Glutamatergic neuron (in vitro differentiated cells): ENCODE results near the gene AP3B2. TPM values are rescaled to one million over a fixed set of nuclear protein-coding genes. Genes with fewer than 3 reads are reported as not detected.

Source experiments
- DNase-seq: peaks from one replicate; pipeline ENCODE4 v3.0.0; 2022
- H3K27ac Mint-ChIP-seq: one replicate; pipeline ENCODE4 v1.8.0; 2020; ENCODE audit warnings: mild to moderate bottlenecking, mixed read lengths, inconsistent platforms; ENCODE audit not compliant: unreplicated experiment
- H3K27me3 Mint-ChIP-seq: one replicate; pipeline ENCODE4 v1.8.0; 2020; ENCODE audit warnings: mild to moderate bottlenecking, moderate library complexity, mixed read lengths, inconsistent platforms; ENCODE audit not compliant: unreplicated experiment
- H3K36me3 Mint-ChIP-seq: one replicate; pipeline ENCODE4 v1.8.0; 2020; ENCODE audit warnings: mild to moderate bottlenecking, mixed read lengths, inconsistent platforms; ENCODE audit not compliant: unreplicated experiment
- H3K4me1 Mint-ChIP-seq: one replicate; pipeline ENCODE4 v1.8.0; 2020; ENCODE audit warnings: mild to moderate bottlenecking, low read depth, mixed read lengths, inconsistent platforms; ENCODE audit not compliant: unreplicated experiment
- H3K4me3 Mint-ChIP-seq: one replicate; pipeline ENCODE4 v1.8.0; 2020; ENCODE audit warnings: mild to moderate bottlenecking, mixed read lengths, inconsistent platforms; ENCODE audit not compliant: unreplicated experiment
- H3K9me3 Mint-ChIP-seq: one replicate; pipeline ENCODE4 v1.8.0; 2020; ENCODE audit warnings: mild to moderate bottlenecking, moderate library complexity, mixed read lengths, inconsistent platforms; ENCODE audit not compliant: unreplicated experiment
- total RNA-seq: library from RNA; stranded (reverse); fragmentation: NEBNext Ultra II Directional; extraction: Animal tissue kit (Norgen Biotek cat#: 25700); gene quantifications from one replicate; pipeline ENCODE4 v1.2.1, GENCODE V29; 2021; ENCODE audit not compliant: unreplicated experiment
- TF ChIP-seq, protein P1 (sequence below): fragments of 200-600 bp; sonication (generic); IDR thresholded peaks from one replicate; pipeline ENCODE4 v1.5.0; 2021; ENCODE audit not compliant: partially characterized antibody, unreplicated experiment

AP3B2 gene
- total RNA-seq, 1 donor from 2014 or later: 218 TPM

DNA sequence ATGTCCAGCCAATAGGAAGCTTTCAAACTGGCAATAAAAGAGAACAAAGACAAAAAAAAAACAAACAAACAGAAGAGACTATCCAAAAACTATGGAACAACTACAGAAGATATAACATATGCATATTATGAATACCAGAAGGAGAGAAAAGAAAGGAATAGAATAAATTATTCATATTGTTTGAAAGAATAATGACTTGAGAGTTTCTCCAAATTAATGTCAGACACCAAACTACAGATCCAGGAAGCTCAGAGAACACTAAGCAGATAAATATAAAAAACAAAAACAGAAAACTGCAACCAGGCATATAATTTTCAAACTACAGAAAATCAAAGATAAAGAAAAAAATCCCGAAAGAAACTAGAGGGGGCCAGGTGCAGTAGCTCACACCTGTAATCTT lies 34.1 kb upstream of the AP3B2 start:
- Mint-ChIP-seq H3K27ac (no peak overlapping the region), H3K9me3 (no peaks in the 10 kb centered on the region), H3K4me1 (no peaks in the 10 kb centered on the region), H3K36me3 (peaks cover 5% of the 10 kb centered on the region), H3K27me3 (no peaks in the 10 kb centered on the region), H3K4me3 (no peak overlapping the region)
- no peak for DNase-seq
- TF ChIP-seq, protein P1, sequence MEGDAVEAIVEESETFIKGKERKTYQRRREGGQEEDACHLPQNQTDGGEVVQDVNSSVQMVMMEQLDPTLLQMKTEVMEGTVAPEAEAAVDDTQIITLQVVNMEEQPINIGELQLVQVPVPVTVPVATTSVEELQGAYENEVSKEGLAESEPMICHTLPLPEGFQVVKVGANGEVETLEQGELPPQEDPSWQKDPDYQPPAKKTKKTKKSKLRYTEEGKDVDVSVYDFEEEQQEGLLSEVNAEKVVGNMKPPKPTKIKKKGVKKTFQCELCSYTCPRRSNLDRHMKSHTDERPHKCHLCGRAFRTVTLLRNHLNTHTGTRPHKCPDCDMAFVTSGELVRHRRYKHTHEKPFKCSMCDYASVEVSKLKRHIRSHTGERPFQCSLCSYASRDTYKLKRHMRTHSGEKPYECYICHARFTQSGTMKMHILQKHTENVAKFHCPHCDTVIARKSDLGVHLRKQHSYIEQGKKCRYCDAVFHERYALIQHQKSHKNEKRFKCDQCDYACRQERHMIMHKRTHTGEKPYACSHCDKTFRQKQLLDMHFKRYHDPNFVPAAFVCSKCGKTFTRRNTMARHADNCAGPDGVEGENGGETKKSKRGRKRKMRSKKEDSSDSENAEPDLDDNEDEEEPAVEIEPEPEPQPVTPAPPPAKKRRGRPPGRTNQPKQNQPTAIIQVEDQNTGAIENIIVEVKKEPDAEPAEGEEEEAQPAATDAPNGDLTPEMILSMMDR: no peak

DNA sequence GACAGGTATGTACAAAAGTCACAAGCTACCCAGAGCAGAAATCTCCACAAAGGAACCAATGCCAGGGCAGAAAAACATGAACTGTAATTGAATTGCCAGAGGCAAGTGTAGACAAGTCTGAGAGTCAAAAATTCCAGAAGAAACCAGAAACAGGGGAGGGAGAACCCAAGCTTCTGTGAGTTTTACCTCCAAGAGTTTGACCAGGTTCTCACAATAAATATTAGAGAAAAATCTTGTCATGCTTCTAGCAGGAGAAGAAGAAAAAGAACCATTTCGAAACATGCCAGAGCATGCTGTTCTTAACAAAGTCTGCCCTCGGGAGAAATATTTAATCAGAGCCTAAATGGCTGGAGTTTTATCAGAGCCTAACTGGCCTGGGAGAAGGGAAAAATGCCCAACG lies 32.5 kb upstream of the AP3B2 start:
- Mint-ChIP-seq H3K36me3 (peaks cover 5% of the 10 kb centered on the region), H3K9me3 (no peaks in the 10 kb centered on the region), H3K27me3 (no peaks in the 10 kb centered on the region), H3K4me3 (no peak overlapping the region), H3K4me1 (no peaks in the 10 kb centered on the region), H3K27ac (no peak overlapping the region)
- no peak for DNase-seq
- TF ChIP-seq, protein P1: no peak

DNA sequence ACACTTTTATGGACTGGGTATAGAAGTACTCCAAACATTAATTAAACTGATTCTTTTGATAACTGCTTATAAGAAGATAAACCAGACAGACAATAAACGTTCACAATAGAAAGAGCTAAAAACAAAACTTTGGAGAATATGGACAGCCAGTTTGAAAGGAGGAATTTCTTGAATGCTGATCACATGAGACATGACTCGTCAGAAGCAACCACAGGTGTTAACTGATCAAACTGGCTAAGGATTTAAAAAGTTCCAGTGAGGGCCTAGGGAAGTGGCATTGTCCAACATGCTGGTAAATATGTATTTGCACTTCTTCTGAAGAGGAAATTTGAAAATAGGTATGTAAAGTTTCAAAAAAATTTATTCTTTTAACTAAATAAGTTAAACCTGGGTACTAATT lies 29.4 kb upstream of the AP3B2 start:
- no peak overlapping the region for H3K27ac Mint-ChIP-seq
- TF ChIP-seq, protein P1: no peak
- no peaks in the 10 kb centered on the region for H3K4me1 Mint-ChIP-seq
- DNase-seq: no peak
- H3K36me3 Mint-ChIP-seq: peaks cover 5% of the 10 kb centered on the region
- no peaks in the 10 kb centered on the region for H3K27me3 Mint-ChIP-seq
- no peak overlapping the region for H3K4me3 Mint-ChIP-seq
- H3K9me3 Mint-ChIP-seq: no peaks in the 10 kb centered on the region

DNA sequence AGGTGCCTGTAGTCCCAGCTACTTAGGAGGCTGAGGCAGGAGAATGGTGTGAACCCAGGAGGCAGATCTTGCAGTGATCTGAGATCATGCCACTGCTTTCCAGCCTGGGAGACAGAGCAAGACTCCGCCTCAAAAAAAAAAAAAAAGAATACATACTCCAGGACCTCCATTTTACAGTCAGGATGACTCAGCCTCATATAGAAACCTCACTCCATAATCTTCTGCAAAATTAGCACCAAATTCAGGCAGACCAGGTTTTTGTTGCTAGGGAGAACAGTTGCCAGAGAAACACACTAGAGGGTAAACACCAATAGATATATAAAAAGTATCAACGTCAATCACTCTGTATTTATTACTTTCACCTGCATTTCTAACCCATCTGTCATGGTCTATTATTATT lies 28.3 kb upstream of the AP3B2 start:
- Mint-ChIP-seq H3K4me1 (no peaks in the 10 kb centered on the region), H3K4me3 (no peak overlapping the region), H3K36me3 (peaks cover 5% of the 10 kb centered on the region), H3K9me3 (no peaks in the 10 kb centered on the region), H3K27ac (no peak overlapping the region), H3K27me3 (no peaks in the 10 kb centered on the region)
- TF ChIP-seq, protein P1: no peak
- DNase-seq: no peak

DNA sequence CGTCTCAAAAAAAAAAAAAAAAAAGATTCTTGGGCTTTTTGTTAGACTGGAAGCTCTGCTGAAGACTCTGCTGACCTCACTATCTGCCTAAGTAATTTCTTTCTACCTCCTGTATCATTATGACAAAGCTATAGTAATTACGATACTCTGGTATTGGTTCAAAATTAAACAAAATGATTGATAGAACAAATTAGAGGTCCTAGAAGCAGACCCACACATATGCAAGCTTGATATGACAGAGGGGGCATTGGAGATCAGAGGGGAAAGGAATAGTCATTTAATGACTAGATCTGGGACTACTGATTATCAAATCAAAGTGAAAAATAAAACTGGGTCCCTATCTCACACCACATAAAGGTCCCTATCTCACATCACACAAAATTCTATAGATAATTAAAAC lies 21.9 kb upstream of the AP3B2 start:
- Mint-ChIP-seq H3K4me3 (no peak overlapping the region), H3K36me3 (no peaks in the 10 kb centered on the region), H3K4me1 (no peaks in the 10 kb centered on the region), H3K27ac (no peak overlapping the region), H3K9me3 (no peaks in the 10 kb centered on the region), H3K27me3 (no peaks in the 10 kb centered on the region)
- no peak for DNase-seq
- TF ChIP-seq, protein P1: no peak
